Measurements from ENCODE around the gene LRRC8E.
"Not testable (repeated sequence)": the region's sequence is repeated elsewhere in the genome, so short reads cannot be mapped to it uniquely, and the experiment has no call there.

LRRC8E gene

GRCh38 chr19:7887408-7888144, 734 bp upstream of the LRRC8E start:
- no peak for DNase-seq (ENCODE audit: low spot score)

- DNase-seq (ENCODE audit: low spot score), result no peak
Measured at GRCh38 chr19:7888826-7889217, 512 bp downstream of the LRRC8E start.

- not testable (repeated sequence) for DNase-seq (ENCODE audit: low spot score)
Measured at GRCh38 chr19:7893362-7894101, 5.2 kb downstream of the LRRC8E start.

GRCh38 chr19:7894612-7895309, 6.5 kb downstream of the LRRC8E start:
- DNase-seq (ENCODE audit: low spot score), result no peak

GRCh38 chr19:7895565-7895964, 7.3 kb downstream of the LRRC8E start:
- DNase-seq (ENCODE audit: low spot score), result no peak

GRCh38 chr19:7897292-7897691, 9.0 kb downstream of the LRRC8E start:
- no peak for DNase-seq (ENCODE audit: low spot score)

GRCh38 chr19:7898967-7899366, 10.7 kb downstream of the LRRC8E start:
- DNase-seq (ENCODE audit: low spot score), result no peak

GRCh38 chr19:7899751-7900378, 11.6 kb downstream of the LRRC8E start:
- DNase-seq (ENCODE audit: low spot score), result no peak

- DNase-seq (ENCODE audit: low spot score), result no peak
Measured at GRCh38 chr19:7900401-7900870, 12.1 kb downstream of the LRRC8E start.

GRCh38 chr19:7900931-7901330, 12.6 kb downstream of the LRRC8E start:
- DNase-seq (ENCODE audit: low spot score), result no peak

- DNase-seq (ENCODE audit: low spot score), result no peak
Measured at GRCh38 chr19:7901337-7901736, 13.0 kb downstream of the LRRC8E start.

- DNase-seq (ENCODE audit: low spot score), result no peak
Measured at GRCh38 chr19:7902796-7903243, 14.5 kb downstream of the LRRC8E start.

GRCh38 chr19:7903244-7904073, 15.1 kb downstream of the LRRC8E start, which contains the start of gene MAP2K7:
MAP2K7 (plus strand) TSS chr19:7903877; CDS start chr19:7903945, 68 bp downstream.
- peak; percentile 100 for DNase-seq (ENCODE audit: low spot score)

- no peak for DNase-seq (ENCODE audit: low spot score)
Measured at GRCh38 chr19:7904074-7905020, 16.0 kb downstream of the LRRC8E start.

- DNase-seq (ENCODE audit: low spot score), result no peak
Measured at GRCh38 chr19:7905268-7905667, 17.0 kb downstream of the LRRC8E start.

GRCh38 chr19:7905859-7906258, 17.5 kb downstream of the LRRC8E start:
- DNase-seq (ENCODE audit: low spot score), result no peak

GRCh38 chr19:7907122-7907521, 18.8 kb downstream of the LRRC8E start:
- no peak for DNase-seq (ENCODE audit: low spot score)

GRCh38 chr19:7907544-7907943, 19.2 kb downstream of the LRRC8E start:
- DNase-seq (ENCODE audit: low spot score), result no peak

- no peak for DNase-seq (ENCODE audit: low spot score)
Measured at GRCh38 chr19:7908078-7908699, 19.9 kb downstream of the LRRC8E start.

All from left forelimb (tissue), 1 donor.